Bladder microvascular endothelial cell (primary cell): Measurements from ENCODE around the gene GEMIN5. TPM values are rescaled to one million over a fixed set of nuclear protein-coding genes. Genes with fewer than 3 reads are reported as not detected.

Experiments used
- total RNA-seq: library from RNA; depleted of rRNA; stranded (reverse); fragments of >200 nt; gene quantifications from 2 replicates; pipeline ENCODE4 v1.2.3, GENCODE V29; 2014

Gene GEMIN5
- total RNA-seq: 9.7 and 24.2 TPM in 2 replicates

GRCh38 chr5:154937718-154938466, at the start of gene GEMIN5:
GEMIN5 (minus strand) TSS chr5:154938211; CDS start chr5:154938133, 78 bp downstream.

GRCh38 chr5:154940772-154941620, 3.0 kb upstream of the GEMIN5 start, which contains the start of gene MRPL22:
MRPL22 (plus strand) TSS chr5:154941073; CDS start chr5:154941111, 38 bp downstream.

GRCh38 chr5:154858297-154858971, 79.6 kb downstream of the GEMIN5 start, which contains the start of gene CNOT8:
CNOT8 (plus strand) TSS chr5:154858627; CDS start chr5:154863279, 4,652 bp downstream.

GRCh38 chr5:154850255-154851062, 87.6 kb downstream of the GEMIN5 start, which contains the start of gene FAXDC2:
FAXDC2 (minus strand) TSS chr5:154850603; CDS start chr5:154838178, 12,425 bp downstream.

Other genes starting within 250 kb of the GEMIN5 start
- 25.7 and 65.1 TPM in 2 replicates for gene LARP1, start 182.8 kb downstream of the GEMIN5 start, total RNA-seq
- 2.8 and 15.9 TPM in 2 replicates for gene FAXDC2, start 87.6 kb downstream of the GEMIN5 start, total RNA-seq
- gene CNOT8, start 79.6 kb downstream of the GEMIN5 start, total RNA-seq: 42.7 and 115 TPM in 2 replicates
- 15.9 and 27.4 TPM in 2 replicates for gene MRPL22, start 2.9 kb upstream of the GEMIN5 start, total RNA-seq
- gene KIF4B, start 75.5 kb upstream of the GEMIN5 start, total RNA-seq: 0.16 and 0.38 TPM in 2 replicates